H9 (cell line): Measurements from ENCODE around the gene SMPD2. TPM values are rescaled to one million over a fixed set of nuclear protein-coding genes. Genes with fewer than 3 reads are reported as not detected.

ENCODE experiments used
- DNase-seq: peaks from one replicate; pipeline ENCODE4 v3.0.0-alpha.2; 2017
- H2AFZ ChIP-seq: one replicate; pipeline ENCODE4 v1.6.1; 2013; ENCODE audit warnings: mild to moderate bottlenecking, low read length, control low read depth, moderate library complexity
- H2AK5ac ChIP-seq: 2 replicates; pipeline ENCODE4 v1.6.1; 2013; ENCODE audit warnings: low read length, control low read depth, mixed read lengths; ENCODE audit not compliant: insufficient read length
- H2BK120ac ChIP-seq: one replicate; pipeline ENCODE4 v1.6.1; 2013; ENCODE audit warnings: low read depth, mild to moderate bottlenecking, low read length, control low read depth, inconsistent platforms; ENCODE audit not compliant: poor library complexity, severe bottlenecking
- H2BK12ac ChIP-seq: 2 replicates; pipeline ENCODE4 v1.6.1; 2013; ENCODE audit warnings: low read length, control low read depth, mixed read lengths, low read depth; ENCODE audit not compliant: insufficient read length
- H2BK15ac ChIP-seq: 2 replicates; pipeline ENCODE4 v1.6.1; 2013; ENCODE audit warnings: low read depth, low read length, control low read depth
- H2BK20ac ChIP-seq: one replicate; pipeline ENCODE4 v1.6.1; 2013; ENCODE audit warnings: low read depth, mild to moderate bottlenecking, low read length, control low read depth, inconsistent platforms; ENCODE audit not compliant: poor library complexity, severe bottlenecking
- H2BK5ac ChIP-seq: 2 replicates; pipeline ENCODE4 v1.6.1; 2013; ENCODE audit warnings: low read length, control low read depth, mixed read lengths; ENCODE audit not compliant: insufficient read length
- H3K14ac ChIP-seq: 2 replicates; pipeline ENCODE4 v1.6.1; 2013; ENCODE audit warnings: low read length, control low read depth; ENCODE audit not compliant: insufficient read depth
- H3K18ac ChIP-seq: 2 replicates; pipeline ENCODE4 v1.6.1; 2013; ENCODE audit warnings: low read depth, mild to moderate bottlenecking, mixed read lengths, low read length, control low read depth; ENCODE audit not compliant: insufficient read length
- H3K23ac ChIP-seq: 2 replicates; pipeline ENCODE4 v1.6.1; 2013; ENCODE audit warnings: low read length, control low read depth, mixed read lengths, low read depth; ENCODE audit not compliant: insufficient read length
- H3K23me2 ChIP-seq: 2 replicates; pipeline ENCODE4 v1.6.1; 2013; ENCODE audit warnings: low read depth, mild to moderate bottlenecking, mixed read lengths, low read length, control low read depth; ENCODE audit not compliant: insufficient read length, poor library complexity, severe bottlenecking
- H3K27ac ChIP-seq: 2 replicates; pipeline ENCODE4 v1.5.1; 2013; ENCODE audit warnings: low read length, control low read depth, mixed read lengths, low read depth; ENCODE audit not compliant: insufficient read length
- H3K27me3 ChIP-seq: 2 replicates; pipeline ENCODE4 v1.6.1; 2013; ENCODE audit warnings: low read length, control low read depth, inconsistent platforms; ENCODE audit not compliant: insufficient read depth
- H3K4ac ChIP-seq: 2 replicates; pipeline ENCODE4 v1.6.1; 2013; ENCODE audit warnings: low read depth, mild to moderate bottlenecking, control low read depth, inconsistent platforms, low read length, moderate library complexity
- H3K4me1 ChIP-seq: 2 replicates; pipeline ENCODE4 v1.6.1; 2013; ENCODE audit warnings: low read length, control low read depth, inconsistent platforms; ENCODE audit not compliant: insufficient read depth
- H3K4me2 ChIP-seq: 2 replicates; pipeline ENCODE4 v1.6.1; 2013; ENCODE audit warnings: low read length, control low read depth, mixed read lengths; ENCODE audit not compliant: insufficient read length, insufficient read depth
- H3K56ac ChIP-seq: 2 replicates; pipeline ENCODE4 v1.6.1; 2013; ENCODE audit warnings: low read depth, mild to moderate bottlenecking, mixed read lengths, low read length, control low read depth; ENCODE audit not compliant: insufficient read length
- H3K79me1 ChIP-seq: 2 replicates; pipeline ENCODE4 v1.6.1; 2013; ENCODE audit warnings: low read depth, mild to moderate bottlenecking, moderate library complexity, low read length, control low read depth, inconsistent platforms; ENCODE audit not compliant: insufficient read depth, poor library complexity, severe bottlenecking
- H3K79me2 ChIP-seq: 2 replicates; pipeline ENCODE4 v1.6.1; 2013; ENCODE audit warnings: low read length, control low read depth, inconsistent platforms; ENCODE audit not compliant: insufficient read depth
- H3K9ac ChIP-seq: 2 replicates; pipeline ENCODE4 v1.6.1; 2013; ENCODE audit warnings: low read length, control low read depth, mixed read lengths; ENCODE audit not compliant: insufficient read length; ENCODE audit errors: extremely low read depth
- H3K9me3 ChIP-seq: one replicate; pipeline ENCODE4 v1.6.1; 2013; ENCODE audit warnings: low read depth, low read length, inconsistent platforms; ENCODE audit not compliant: control insufficient read depth
- H3T11ph ChIP-seq: one replicate; pipeline ENCODE4 v1.6.1; 2013; ENCODE audit warnings: mild to moderate bottlenecking, low read length, control low read depth, inconsistent platforms
- H4K20me1 ChIP-seq: one replicate; pipeline ENCODE4 v1.6.1; 2013; ENCODE audit not compliant: control insufficient read depth, insufficient read length, insufficient read depth
- H4K5ac ChIP-seq: 2 replicates; pipeline ENCODE4 v1.6.1; 2013; ENCODE audit warnings: low read depth, mild to moderate bottlenecking, mixed read lengths, low read length, control low read depth; ENCODE audit not compliant: insufficient read length
- H4K8ac ChIP-seq: replicated peaks from 2 replicates; pipeline ENCODE4 v1.6.1; 2013; ENCODE audit warnings: low read length, control low read depth, mixed read lengths, low read depth; ENCODE audit not compliant: insufficient read length
- H4K91ac ChIP-seq: 2 replicates; pipeline ENCODE4 v1.6.1; 2013; ENCODE audit warnings: low read depth, mild to moderate bottlenecking, moderate library complexity, mixed read lengths, low read length, control low read depth; ENCODE audit not compliant: insufficient read length
- H3K27ac Mint-ChIP-seq, 3 experiments: 2 replicates in 2 of 3; 3 replicates in 1 of 3; pipeline ENCODE4 v1.8.0; 2020 to 2021; ENCODE audit warnings: mixed read lengths in 3 of 3, mild to moderate bottlenecking in 1 of 3, moderate library complexity in 1 of 3
- H3K27me3 Mint-ChIP-seq: 2 replicates; pipeline ENCODE4 v1.8.0; 2021; ENCODE audit warnings: low read depth, mild to moderate bottlenecking, moderate library complexity, mixed read lengths
- H3K36me3 Mint-ChIP-seq, 3 experiments: 2 replicates in 2 of 3; 3 replicates in 1 of 3; pipeline ENCODE4 v1.8.0; 2020 to 2021; ENCODE audit warnings: low read depth in 3 of 3, mixed read lengths in 3 of 3; ENCODE audit not compliant: insufficient read depth in 1 of 3
- H3K4me1 Mint-ChIP-seq, 2 experiments: 2 replicates each; pipeline ENCODE4 v1.8.0; 2020; ENCODE audit warnings: mixed read lengths in 2 of 2
- H3K4me3 Mint-ChIP-seq, 2 experiments: 2 replicates in 1 of 2; 3 replicates in 1 of 2; pipeline ENCODE4 v1.8.0; 2020 to 2021; ENCODE audit warnings: mild to moderate bottlenecking in 2 of 2, mixed read lengths in 2 of 2, moderate library complexity in 1 of 2
- H3K9me3 Mint-ChIP-seq, 2 experiments: 2 replicates in 1 of 2; 3 replicates in 1 of 2; pipeline ENCODE4 v1.8.0; 2020; ENCODE audit warnings: mild to moderate bottlenecking in 2 of 2, mixed read lengths in 2 of 2, moderate library complexity in 1 of 2
- WGBS: extraction: QIAGEN DNeasy Blood & Tissue Kit; methylation state at CpG from one replicate; pipeline ENCODE4 v1.1.7; 2013; ENCODE audit warnings: missing lambda C conversion rate, low lambda C conversion rate, mixed read lengths; ENCODE audit not compliant: insufficient read length; ENCODE audit errors: extremely low coverage; 5-methylcytosine and 5-hydroxymethylcytosine counted together
- total RNA-seq: library from RNA; stranded (reverse); gene quantifications from 2 replicates; pipeline ENCODE4 v1.2.1, GENCODE V29; 2021
- TF ChIP-seq, protein P1 (sequence below): fragments of 200-600 bp; sonication (generic); conservative IDR thresholded peaks from 3 replicates; pipeline ENCODE4 v1.8.0; 2021; ENCODE audit warnings: antibody characterized with exemption, mild to moderate bottlenecking

Gene SMPD2
- total RNA-seq, 1 experiment from 2014 or later: 13.0 TPM

DNA sequence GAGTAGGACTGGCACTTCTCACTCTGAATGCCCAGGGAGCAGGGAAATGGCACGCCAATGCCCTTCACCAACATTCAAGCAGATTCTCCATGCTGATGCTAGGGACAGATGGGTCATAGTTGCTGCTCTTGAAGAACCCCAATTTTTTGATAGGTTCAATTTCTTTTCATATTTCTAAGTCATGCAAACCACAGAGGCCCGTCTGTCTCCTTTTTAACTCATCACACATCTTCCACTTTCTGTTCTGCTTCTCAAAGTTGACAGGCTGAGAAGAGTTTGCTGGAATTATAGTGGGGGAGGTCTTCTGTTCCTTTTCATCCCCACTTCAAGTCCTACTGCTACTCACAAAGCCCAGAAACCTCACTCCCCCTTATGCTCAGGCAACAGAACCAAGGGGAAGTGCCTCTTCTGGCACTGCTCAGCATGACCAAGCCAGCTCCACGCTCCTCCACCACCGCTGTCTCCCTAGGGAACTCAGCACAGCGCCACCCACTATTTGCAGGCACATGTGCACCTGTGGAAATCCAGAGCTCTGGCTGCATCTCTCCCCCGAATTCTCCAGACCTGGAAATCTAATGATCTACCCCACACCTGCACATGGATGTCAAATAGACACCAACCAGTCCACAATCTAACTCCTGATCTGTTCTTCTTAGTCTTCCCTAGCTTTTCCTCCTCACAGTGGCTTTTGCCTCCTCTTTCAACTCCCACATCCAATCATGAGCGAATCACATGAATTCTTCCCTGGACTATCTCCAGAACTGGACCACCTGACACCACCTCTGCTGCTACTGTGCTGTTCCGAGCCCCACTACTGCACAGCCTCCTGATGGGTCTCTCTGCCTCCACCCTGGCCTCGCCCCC lies 31.8 kb downstream of the SMPD2 start:
- peaks cover 2% of the 10 kb centered on the region; the same call in 1 of the 2 replicates for H3K79me2 ChIP-seq
- H3K4me3 Mint-ChIP-seq: no peak overlapping the region
- H4K91ac ChIP-seq: no peak overlapping the region

More for the DNA sequence above, 31.8 kb downstream of the SMPD2 start:
- TF ChIP-seq, protein P1, sequence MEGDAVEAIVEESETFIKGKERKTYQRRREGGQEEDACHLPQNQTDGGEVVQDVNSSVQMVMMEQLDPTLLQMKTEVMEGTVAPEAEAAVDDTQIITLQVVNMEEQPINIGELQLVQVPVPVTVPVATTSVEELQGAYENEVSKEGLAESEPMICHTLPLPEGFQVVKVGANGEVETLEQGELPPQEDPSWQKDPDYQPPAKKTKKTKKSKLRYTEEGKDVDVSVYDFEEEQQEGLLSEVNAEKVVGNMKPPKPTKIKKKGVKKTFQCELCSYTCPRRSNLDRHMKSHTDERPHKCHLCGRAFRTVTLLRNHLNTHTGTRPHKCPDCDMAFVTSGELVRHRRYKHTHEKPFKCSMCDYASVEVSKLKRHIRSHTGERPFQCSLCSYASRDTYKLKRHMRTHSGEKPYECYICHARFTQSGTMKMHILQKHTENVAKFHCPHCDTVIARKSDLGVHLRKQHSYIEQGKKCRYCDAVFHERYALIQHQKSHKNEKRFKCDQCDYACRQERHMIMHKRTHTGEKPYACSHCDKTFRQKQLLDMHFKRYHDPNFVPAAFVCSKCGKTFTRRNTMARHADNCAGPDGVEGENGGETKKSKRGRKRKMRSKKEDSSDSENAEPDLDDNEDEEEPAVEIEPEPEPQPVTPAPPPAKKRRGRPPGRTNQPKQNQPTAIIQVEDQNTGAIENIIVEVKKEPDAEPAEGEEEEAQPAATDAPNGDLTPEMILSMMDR: no peak
- no peaks in the 10 kb centered on the region for H3K23me2 ChIP-seq
- no peak overlapping the region for H4K8ac ChIP-seq
- no peak overlapping the region for H3K14ac ChIP-seq
- no peak overlapping the region for H2BK15ac ChIP-seq
- H3K4me1 ChIP-seq: no peaks in the 10 kb centered on the region
- H2BK5ac ChIP-seq: no peak overlapping the region
- no peak overlapping the region for H2AFZ ChIP-seq
- H3K56ac ChIP-seq: no peak overlapping the region
- WGBS: no CpG with 5 or more reads among the region's 9 CpGs
- no peak overlapping the region for H3T11ph ChIP-seq
- H4K5ac ChIP-seq: no peak overlapping the region
- no peak for DNase-seq
- H3K27me3 ChIP-seq: no peaks in the 10 kb centered on the region
- no peak overlapping the region for H3K4ac ChIP-seq
- no peak overlapping the region for H3K23ac ChIP-seq
- no peaks in the 10 kb centered on the region for H3K27me3 Mint-ChIP-seq
- no peak overlapping the region for H3K18ac ChIP-seq
- peaks cover 51 to 98% (median 96%) of the 10 kb centered on the region in 3 experiments for H3K36me3 Mint-ChIP-seq
- H3K9me3 Mint-ChIP-seq: no peaks in the 10 kb centered on the region
- H3K4me2 ChIP-seq: no peak overlapping the region
- H3K27ac ChIP-seq: no peak overlapping the region
- no peaks in the 10 kb centered on the region for H3K79me1 ChIP-seq
- H2BK20ac ChIP-seq: no peak overlapping the region
- H4K20me1 ChIP-seq: no peaks in the 10 kb centered on the region
- no peaks in the 10 kb centered on the region for H3K9me3 ChIP-seq
- H3K27ac Mint-ChIP-seq: peak overlapping the region in 2 of 3 experiments; percentile 1 to 4; a peak in 2 of 7 replicates
- no peak overlapping the region for H2BK120ac ChIP-seq
- H2AK5ac ChIP-seq: no peak overlapping the region
- H2BK12ac ChIP-seq: no peak overlapping the region
- no peak overlapping the region for H3K9ac ChIP-seq
- peaks cover 4 to 17% of the 10 kb centered on the region in 2 experiments for H3K4me1 Mint-ChIP-seq
